Superior temporal gyrus (tissue), 1 donor: Measurements from ENCODE around the gene SELENOO.

ENCODE experiments used
- DNase-seq: peaks from one replicate; pipeline ENCODE4 v3.0.0-alpha.2; 2016; ENCODE audit errors: extremely low spot score

SELENOO gene

DNA sequence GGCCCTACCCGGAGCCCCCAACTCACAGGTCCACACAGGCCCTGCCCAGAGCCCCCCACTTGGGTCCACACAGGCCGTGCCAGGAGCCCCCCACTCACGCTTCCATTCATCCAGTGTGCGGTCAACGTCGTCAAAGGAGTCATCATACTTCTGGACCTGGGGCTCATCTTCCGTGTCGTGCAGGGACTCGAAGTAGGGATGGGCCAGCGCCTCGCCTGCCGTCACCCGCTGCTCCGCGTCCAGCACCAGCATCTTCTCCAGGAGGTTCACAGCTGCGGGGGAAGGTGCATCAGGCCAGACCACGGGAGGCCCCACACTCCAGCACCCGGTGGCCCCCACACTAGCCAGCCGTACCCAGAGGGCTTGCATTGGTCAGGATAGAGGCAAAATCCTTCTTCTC, 54.3 kb downstream of the SELENOO start:
- DNase-seq = no peak

DNA sequence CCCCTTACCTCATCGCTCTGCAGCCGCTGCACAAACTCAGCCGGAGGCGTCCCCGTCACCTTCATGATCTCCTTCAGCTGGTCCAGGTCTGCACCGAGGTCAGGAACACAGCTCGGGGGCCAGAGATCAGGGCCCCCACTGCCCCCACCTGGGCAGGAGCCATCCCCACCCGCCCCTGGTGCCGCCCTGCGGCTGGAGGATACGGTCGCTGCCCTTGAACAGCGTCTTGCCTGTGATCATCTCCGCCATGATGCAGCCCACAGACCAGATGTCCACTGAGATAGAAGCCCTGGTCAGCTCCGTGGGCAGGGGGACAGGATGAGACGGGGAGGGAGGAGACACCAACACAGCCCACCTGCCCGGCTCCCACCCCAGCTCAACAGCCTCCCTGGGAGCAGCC, 54.8 kb downstream of the SELENOO start:
- DNase-seq = no peak

DNA sequence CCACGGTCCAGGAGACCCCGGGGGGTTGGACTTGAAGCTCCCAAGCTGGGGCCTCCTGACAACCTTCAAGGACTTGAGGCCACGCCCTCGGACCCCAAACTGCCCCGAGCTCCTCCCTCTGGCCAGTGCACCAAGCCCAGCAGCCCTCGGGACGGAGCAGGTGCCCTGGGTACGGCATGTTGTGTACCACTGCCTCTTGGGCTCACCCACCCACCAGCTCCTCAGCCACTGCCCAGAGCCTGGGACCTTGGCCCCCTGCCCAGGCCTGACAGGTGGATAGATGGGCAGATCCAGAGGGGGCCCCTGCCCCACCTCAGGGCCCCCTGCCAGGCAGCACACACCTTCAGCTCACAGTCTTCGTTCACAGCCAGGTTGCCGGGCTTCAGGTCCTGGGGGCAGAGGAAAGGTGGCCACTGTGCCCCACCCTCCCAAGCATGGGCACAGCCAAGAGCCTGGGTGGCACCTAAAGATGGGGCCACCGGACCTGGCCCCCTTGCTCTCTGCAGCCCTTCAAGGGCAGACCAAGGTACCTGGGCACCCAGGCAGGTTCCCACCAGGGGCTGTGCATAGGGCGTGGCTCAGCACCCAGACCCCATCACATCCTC, 55.5 kb downstream of the SELENOO start:
- no peak for DNase-seq

DNA sequence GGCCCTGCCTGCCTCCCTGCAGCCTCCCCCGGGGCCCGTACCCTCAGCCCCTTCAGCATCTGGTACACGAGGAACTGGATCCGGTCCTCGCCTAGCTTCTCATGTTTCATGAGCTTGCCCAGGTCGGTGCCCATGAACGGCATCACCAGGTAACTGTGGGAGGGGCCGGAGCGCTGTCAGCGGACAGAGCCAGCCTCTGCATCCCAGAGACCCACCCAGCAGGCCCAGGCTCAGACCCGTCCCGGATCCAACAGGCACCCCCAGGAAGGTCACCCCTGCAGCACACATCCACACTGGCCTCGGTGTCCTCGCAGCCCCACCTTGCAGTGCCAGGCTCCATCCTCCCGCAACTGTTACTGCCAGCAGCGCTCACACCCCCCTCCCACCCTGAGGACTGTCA, 56.2 kb downstream of the SELENOO start:
- DNase-seq = no peak

- no peak for DNase-seq
These were observed 56.9 kb downstream of the SELENOO start for GRCh38 chr22:50257451-50258360.

GRCh38 chr22:50258361-50259292, 57.8 kb downstream of the SELENOO start:
- DNase-seq = no peak

DNA sequence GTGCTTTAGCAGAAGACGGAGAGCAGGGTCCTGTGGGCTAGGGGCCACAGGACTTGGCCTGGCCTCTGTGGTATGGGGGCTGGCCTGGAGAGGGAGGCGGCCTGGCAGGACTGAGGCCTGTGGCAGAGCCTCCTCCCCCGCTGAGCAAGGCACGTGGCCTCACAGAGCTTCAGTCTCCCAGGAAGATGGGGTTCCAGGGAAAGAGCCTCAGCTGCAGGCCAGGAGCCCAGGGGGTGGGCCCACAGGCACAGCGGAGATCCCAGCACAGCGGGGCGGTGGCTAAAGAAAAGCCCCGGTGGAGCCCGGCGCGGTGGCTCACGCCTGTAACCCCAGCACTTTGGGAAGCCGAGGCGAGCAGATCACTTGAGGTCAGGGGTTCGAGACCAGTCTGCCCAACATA, 58.5 kb downstream of the SELENOO start:
- no peak for DNase-seq

- DNase-seq = no peak
These were observed 59.6 kb downstream of the SELENOO start for GRCh38 chr22:50260434-50260800.

GRCh38 chr22:50260801-50261614, 60.2 kb downstream of the SELENOO start:
- no peak for DNase-seq

DNA sequence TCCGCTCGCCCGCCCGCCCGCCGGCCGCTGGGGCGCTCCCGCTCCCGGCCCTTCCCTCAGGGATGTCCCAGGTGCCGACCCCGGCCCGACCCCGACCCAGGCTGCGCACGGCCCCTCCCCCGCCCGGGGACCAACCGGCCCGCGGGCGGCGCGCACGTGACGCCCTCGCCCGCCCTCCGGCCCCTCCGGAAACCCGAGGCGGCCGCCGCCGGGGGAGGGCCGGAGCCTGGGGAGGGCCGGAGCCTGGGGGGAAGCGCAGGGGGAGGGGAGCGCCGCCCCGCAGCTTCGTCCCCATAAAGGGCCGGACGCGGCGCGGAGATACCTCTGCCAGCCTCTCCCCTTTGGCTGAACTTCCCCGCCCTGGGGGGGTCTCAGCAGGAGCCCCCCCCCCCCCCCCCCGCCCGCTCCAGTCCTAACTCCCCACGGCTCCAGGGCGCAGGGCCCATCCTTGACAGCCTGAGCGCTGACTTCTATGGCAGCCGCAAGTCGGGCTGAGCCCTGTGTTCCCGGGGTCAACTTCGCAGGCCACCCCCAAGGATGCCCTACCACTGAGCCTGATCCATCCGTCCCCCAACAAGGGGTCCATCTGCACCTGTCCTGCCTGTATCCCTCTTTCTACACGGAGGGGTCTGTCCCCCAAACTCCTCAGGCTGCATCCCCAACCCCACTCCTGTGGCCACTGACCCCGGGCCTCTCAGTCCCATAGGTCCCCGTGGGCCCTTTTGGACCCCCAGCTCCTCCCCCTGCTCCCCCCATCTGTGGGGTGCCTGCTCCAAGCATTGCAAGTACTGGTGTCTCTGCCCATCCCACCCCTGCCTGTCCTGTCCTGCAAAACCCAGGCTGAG, 61.0 kb downstream of the SELENOO start, which contains the start of gene MAPK12:
MAPK12 (minus strand) TSS at position 69 of the 845 bp plus-strand sequence. CDS start 174 bp downstream, outside the sequence.
- no peak for DNase-seq

- DNase-seq = no peak
These were observed 61.7 kb downstream of the SELENOO start for GRCh38 chr22:50262460-50262911.

DNA sequence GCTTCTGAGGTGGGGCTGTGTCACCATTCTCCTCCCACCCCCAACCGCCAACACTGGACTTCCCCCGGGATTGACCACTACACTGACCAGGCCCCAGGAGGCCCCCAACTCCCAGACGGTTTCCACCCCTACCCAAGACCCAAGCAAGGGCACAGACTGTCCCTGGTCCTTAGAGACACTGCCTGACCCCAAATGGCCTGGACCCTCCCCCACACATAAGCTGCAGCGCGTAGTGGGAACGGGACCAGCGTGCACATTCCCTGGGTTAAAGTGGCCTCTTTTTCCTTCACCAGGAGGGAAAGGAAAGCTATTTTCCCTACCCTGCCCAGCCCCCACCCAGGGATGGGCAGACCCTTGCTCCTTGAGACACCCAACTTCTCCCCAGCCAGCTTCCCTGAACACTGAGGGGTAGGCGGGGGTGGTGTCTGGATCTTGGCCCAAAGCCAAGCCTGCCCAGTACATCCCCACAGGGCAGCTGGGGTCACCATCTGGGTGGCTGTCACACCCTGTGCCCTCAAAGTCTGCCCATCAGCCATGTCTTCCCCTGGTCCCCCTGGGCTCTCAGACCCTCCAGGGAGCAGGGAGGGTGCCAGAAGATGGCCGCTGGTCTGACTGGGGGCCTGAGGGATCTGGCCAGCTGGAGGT, 62.3 kb downstream of the SELENOO start:
- no peak for DNase-seq

GRCh38 chr22:50264104-50264745, 63.4 kb downstream of the SELENOO start:
- DNase-seq = peak; percentile 40

- peak; percentile 5 for DNase-seq
These were observed 64.3 kb downstream of the SELENOO start for GRCh38 chr22:50264946-50265669.

DNA sequence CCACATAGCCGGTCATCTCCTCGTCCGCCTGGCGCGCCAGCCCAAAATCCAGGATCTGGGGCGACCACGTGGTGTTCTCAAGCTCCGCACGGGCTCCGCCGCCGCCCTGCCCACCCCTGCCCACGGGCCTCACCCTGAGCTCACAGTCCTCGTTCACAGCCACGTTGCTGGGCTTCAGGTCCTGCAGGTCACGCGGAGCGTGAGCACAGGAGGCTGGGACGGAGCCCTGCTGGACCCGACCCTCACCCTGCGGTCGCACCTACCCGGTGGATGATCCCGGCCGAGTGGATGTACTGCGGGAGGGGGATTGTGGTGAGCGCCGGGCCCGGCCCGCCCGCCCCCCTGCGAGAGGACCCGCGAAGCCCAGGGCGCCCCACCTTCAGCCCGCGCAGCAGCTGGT, 66.2 kb downstream of the SELENOO start:
- no peak for DNase-seq
